Activated T-cell treated with anti-CD3 and anti-CD28 coated beads, Interleukin-2, amount 50 U/mL, for 1 hour (primary cell): ENCODE measurements around the gene ZNF770.
A peak's percentile ranks its signal among the peaks of the same experiment; 100 is the strongest.

Source experiments
- DNase-seq: peaks from one replicate; pipeline ENCODE4 v3.0.0-alpha.2; 2020

Gene ZNF770

GRCh38 chr15:34988027-34988902 is at the start of gene ZNF770:
Gene ZNF770 (minus strand): TSS chr15:34988287. CDS start chr15:34983434, 4,853 bp downstream.
- peak; percentile 94 for DNase-seq

DNA sequence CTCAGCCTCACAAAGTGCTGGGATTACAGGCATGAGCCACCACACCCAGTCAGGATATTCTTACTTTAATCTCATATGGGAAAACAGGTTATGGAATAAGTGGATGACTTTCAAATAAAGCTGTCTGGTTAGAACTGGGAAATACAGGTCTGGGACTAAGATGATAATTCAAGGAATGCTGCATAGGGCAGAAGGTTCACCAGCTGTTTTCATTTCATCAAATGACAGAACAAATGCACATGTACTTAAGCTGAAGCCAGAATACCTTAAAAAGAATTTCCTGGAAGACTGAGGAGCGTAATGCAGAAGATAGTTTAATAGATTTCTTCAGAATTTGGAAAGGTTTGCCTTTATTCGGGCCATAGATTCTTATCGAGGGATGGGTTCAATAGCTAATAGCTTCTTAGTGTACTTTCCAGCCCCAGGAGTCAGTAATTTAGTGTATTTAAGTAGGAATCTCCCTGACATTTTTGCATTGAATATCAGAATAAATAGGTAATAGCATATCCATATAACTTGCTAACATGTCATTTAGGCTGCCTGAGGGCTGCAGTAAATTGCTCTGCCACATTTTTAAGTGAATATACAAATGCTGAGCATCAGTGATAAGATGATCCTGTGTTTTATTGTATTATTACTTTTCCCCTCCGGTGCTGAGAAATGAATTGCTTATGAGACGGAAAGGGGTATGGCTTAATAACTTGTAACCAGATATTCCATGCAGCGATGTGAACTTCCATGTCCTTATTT is 40.3 kb upstream of the ZNF770 start:
- DNase-seq = no peak

DNA sequence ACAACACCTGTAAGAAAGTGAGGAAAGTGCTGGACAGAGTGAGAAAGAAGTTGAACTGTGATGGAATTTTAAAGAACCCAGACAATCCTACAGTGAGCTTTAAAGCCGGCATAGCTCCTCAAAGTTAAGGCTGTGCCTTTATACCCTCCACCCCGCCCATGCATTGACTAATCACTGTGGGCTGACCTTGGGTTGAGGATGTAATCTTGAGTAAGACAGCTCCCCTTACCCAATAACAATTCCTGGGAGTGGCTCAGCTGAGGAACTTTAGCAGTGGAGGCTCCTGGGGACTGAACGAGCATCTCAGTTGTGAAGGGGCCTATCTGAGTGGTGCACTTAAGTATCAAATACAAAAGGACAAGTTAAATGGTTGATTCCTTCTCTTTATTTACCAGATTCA is 35.7 kb upstream of the ZNF770 start:
- no peak for DNase-seq

GRCh38 chr15:35020974-35021373 is 32.9 kb upstream of the ZNF770 start:
- DNase-seq = no peak

GRCh38 chr15:35019404-35020327 is 31.6 kb upstream of the ZNF770 start:
- DNase-seq = no peak

DNA sequence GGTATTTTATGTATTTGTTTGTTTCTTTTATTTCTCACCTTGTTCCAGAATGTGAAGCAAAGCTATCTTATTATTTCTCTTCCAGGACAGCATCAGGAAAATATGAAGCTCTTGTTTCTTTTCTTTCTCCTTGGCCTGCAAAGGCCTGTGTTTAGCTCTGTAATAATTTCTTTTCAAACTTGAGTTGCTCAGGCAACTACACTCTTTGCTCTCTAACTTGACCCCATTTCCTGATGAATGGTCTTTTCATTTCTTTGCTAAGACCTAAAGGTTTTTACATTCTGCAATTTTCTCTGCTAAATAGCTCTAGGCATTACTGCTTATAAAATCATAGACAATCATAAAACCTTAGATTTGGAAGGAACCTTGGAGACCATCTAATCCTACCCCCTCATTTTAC is 26.2 kb upstream of the ZNF770 start:
- DNase-seq = no peak

GRCh38 chr15:35013370-35013769 is 25.3 kb upstream of the ZNF770 start:
- DNase-seq = no peak

GRCh38 chr15:35007397-35007796 is 19.3 kb upstream of the ZNF770 start:
- no peak for DNase-seq

DNA sequence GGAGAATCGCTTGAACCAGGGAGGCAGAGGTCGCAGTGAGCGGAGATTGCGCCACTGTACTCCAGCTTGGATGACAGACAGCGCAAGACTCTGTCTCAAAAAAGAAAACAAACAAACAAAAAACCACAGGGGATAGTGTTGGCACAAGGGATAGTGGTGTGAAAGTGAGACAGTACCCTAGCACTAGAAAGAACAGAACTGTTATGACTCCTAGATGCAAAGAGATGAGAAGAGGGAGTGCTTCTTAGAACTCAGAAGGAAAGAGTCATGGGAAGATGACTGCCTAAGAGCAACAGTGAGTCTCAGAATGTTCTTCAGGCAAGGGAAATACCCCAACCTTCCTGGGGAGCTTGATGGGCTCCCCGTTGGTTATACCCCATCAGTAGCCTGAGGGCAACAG is 17.8 kb upstream of the ZNF770 start:
- DNase-seq = no peak

GRCh38 chr15:35003928-35004327 is 15.8 kb upstream of the ZNF770 start:
- no peak for DNase-seq

DNA sequence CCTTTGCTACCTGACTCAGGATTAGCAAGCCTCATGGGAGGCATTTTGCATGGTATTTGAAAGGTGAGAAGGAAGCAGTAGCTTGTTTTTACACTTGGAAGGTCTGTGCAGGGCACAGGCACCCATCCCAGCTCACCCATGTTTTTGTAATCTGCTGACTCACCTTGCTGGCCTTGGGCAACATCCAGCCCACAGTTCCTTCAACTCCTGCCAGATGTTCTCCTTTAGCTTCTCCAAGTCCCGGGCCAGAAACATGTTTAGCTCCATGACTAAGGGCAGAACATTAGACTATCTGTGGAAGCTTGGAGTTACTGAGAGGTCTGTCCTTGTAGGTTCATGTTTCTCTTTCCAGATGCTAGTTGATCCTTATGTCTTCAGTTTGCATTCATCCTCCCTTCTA is 12.4 kb upstream of the ZNF770 start:
- DNase-seq = no peak

GRCh38 chr15:34999906-35000305 is 11.8 kb upstream of the ZNF770 start:
- DNase-seq = no peak

GRCh38 chr15:34994925-34995324 is 6.8 kb upstream of the ZNF770 start:
- no peak for DNase-seq

DNA sequence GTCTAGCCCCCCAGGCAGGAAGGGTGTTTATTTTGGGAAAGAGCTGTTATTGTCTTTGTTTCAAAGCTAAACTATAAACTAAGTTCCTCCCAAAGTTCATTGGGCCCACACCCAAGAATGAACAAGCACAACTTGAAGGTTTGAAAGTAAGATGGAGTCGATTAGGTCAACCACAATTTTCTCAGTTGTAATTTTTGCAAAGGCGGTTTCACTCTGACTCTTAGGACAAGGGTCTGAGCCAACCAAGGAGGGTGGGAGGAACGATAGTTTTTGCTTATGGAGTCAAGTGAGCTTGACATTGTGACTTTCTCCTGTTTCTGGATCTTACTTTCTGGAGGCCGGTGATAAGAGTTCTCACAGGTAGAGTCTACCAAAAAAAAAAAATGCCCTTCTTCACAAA is 5.8 kb upstream of the ZNF770 start:
- DNase-seq = no peak

DNA sequence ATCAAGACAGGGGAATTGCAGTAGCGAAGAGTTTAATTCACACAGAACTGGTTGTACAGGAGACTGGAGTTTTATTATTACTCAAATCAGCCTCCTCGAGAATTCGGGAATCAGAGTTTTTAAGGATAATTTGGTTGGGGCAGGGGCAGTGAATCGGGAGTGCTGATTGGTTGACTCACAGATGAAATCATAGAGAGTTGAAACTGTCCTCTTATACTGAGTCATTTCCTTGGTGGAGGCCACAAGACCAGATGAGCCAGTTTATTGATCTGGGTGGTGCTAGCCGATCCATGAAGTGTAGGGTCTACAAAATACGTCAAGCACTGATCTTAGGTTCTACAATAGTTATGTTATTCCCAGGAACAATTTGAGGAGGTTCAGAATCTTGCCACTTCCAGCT is 5.3 kb upstream of the ZNF770 start:
- DNase-seq = no peak

- no peak for DNase-seq
These were observed 469 bp downstream of the ZNF770 start for GRCh38 chr15:34987609-34988026.

- no peak for DNase-seq
These were observed 1.2 kb downstream of the ZNF770 start for GRCh38 chr15:34986771-34987480.

DNA sequence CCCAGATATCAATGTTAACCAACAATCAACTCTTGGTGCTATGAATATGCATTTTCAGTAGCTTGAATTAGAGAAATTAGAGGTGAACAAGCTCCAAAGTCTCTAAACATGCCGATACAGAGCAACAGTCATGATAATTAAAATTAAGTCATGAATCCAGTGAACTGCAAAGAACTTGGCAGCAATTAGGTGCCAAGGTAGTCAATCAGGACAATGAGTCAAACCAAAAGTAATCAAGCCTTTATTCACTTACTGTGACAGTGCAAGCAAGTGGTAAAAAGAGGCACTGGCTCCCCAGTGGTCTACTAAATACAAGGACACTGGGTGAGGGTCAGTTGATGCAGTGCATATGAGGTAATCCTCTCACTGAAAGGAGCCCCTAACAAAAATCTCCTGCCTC is 1.8 kb downstream of the ZNF770 start:
- DNase-seq = no peak

DNA sequence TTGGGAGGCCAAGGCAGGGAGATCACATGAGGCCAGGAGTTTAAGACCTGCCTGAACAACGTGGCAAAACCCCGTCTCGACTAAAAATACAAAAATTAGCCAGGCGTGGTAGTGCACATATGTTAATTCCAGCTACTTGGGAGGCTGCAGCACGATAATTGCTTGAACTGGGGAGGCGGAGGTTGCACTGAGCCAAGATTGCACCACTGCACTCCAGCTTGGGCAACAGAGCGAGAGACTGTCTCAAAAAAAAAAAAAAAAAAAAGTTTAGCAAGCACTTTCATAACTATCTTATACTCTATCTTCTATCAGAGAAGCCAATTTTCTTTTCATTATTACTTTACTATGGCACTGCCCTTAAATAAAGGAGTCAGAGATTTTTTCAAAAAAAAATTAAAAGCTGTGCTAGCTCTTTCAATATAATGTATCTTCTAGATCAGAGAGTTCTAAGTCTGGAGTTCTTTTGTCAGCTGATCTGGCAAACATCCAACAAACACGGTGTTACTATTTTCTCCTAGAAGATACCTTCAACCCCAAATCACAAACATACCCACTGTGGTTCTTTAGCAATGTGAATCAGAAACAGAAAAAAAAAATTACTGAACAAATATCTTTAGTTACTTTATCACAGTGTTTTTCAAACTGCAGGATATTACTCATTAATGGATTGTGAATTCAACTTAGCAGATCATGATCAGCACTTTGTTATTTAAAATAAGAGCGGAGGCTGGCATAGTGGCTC is 3.0 kb downstream of the ZNF770 start:
- DNase-seq = no peak

DNA sequence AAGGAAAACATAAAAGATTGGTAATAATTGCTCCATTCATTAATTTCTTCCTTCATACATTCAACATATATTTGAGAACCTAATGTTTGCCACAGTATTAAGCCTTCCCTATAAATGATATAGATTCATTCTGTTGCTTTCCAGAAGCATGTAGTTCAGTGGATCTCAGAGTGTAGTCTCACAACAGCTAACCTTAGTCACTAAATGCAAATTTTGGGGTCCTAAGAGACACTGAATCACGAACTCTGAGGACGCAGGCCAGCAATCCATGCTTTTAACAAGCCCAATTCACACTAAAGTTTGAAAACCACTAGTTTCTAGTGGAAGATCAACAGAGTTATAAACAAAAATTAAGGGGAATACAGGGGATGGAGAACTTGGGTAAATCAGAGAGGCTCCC is 11.3 kb downstream of the ZNF770 start:
- no peak for DNase-seq

GRCh38 chr15:34976073-34976472 is 12.0 kb downstream of the ZNF770 start:
- no peak for DNase-seq

DNA sequence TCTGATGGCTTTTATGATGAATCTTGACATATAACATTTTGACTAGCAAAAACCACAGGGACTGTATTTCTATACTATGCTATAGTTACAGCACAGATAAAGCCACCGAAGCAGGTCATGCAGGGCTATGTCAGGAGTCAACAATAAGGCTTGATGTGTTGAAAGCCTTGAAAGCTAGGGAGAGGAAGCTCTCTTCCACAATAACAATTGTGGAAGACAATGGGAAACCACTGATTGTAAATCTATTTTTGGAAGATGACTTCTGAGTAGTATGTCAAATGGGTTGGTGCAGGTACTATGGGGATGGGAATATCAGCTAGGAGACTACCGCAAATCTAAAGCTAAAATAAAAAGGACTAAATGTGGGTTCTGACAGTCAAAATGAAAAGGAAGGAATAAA is 14.6 kb downstream of the ZNF770 start:
- DNase-seq = no peak
